ENCODE data around the gene BCL11B. TPM values are rescaled to one million over a fixed set of nuclear protein-coding genes. Genes with fewer than 3 reads are reported as not detected.

BCL11B gene
- total and polyA plus RNA-seq, 10 of the 15 experiments (the other 5 are each of a cell fraction or from before 2014, with no cell fraction given), result 0.38 to 5.5 (median 1.3) TPM

- ChIA-PET CTCF (no interaction called here), POLR2A (no interaction called here), SMC1A (ENCODE audit: uncharacterized antibody, unreplicated experiment) (no interaction called here), RAD21 (ENCODE audit: unreplicated experiment) (no interaction called here)
- Histone ChIP-seq H3K4me2 (ENCODE audit: control insufficient read depth, insufficient read depth) (no peak overlapping the region), H3K4me1 (ENCODE audit: control insufficient read depth, insufficient read depth, low read length) (no peaks in the 10 kb centered on the region), H3K9me3 (replicated peaks; ENCODE audit: control insufficient read depth, insufficient read depth, low read length) (no peaks in the 10 kb centered on the region), H3K79me2 (ENCODE audit: control insufficient read depth, insufficient read depth, low read length) (no peaks in the 10 kb centered on the region), H4K20me1 (ENCODE audit: control insufficient read depth, insufficient read depth) (no peaks in the 10 kb centered on the region), H3K36me3 (ENCODE audit: control insufficient read depth in 2 of 2, insufficient read depth in 2 of 2, low read length in 1 of 2) (no peaks in the 10 kb centered on the region), H3K9ac (ENCODE audit: control insufficient read depth, insufficient read depth, low read length) (no peak overlapping the region), H3K4me3 (no peak overlapping the region), H3K27ac (ENCODE audit: control insufficient read depth, insufficient read depth) (no peak overlapping the region), H3K27me3 (replicated peaks in 1 of 2; ENCODE audit: control insufficient read depth in 2 of 2, insufficient read depth in 2 of 2, low read length in 1 of 2) (no peaks in the 10 kb centered on the region), H2AFZ (ENCODE audit: control insufficient read depth, low read depth, low read length) (no peak overlapping the region)
- in situ Hi-C loops (cut with MboI), result no loop called here
- FAIRE-seq (no peak), ATAC-seq (no peak), DNase-seq (ENCODE audit: low read depth, low spot score) (no peak)
- intact Hi-C loops (cut with micrococcal nuclease; ENCODE audit: unreplicated experiment), result no loop called here
- TF ChIP-seq ZBTB33 (IDR thresholded peaks at IDR 0.05), result no peak
- no peak for TF ChIP-seq SMARCA5 (IDR thresholded peaks at IDR 0.05)
- no peak for TF ChIP-seq NFYB (IDR thresholded peaks at IDR 0.05; ENCODE audit: insufficient read depth, low read depth, low read length)
- TF ChIP-seq BHLHE40 (IDR thresholded peaks at IDR 0.05; ENCODE audit: borderline replicate concordance in 1 of 2, low read depth in 2 of 2, low read length in 1 of 2), result no peak
- no peak for TF ChIP-seq RB1 (IDR thresholded peaks at IDR 0.05; ENCODE audit: borderline replicate concordance)
- no peak for TF ChIP-seq NR2F1 (conservative IDR thresholded peaks at IDR 0.05)
- TF ChIP-seq EGR1 (IDR thresholded peaks at IDR 0.05; ENCODE audit: borderline replicate concordance in 1 of 2, low read depth in 2 of 2, low read length in 2 of 2), result no peak
- TF ChIP-seq NFXL1 (IDR thresholded peaks at IDR 0.05; ENCODE audit: borderline replicate concordance), result no peak
- TF ChIP-seq RFX5 (IDR thresholded peaks at IDR 0.05; ENCODE audit: low read depth, low read length), result no peak
- TF ChIP-seq TCF3 (IDR thresholded peaks at IDR 0.05; ENCODE audit: borderline replicate concordance, insufficient read depth, low read depth, low read length), result no peak
- TF ChIP-seq RELA (IDR thresholded peaks at IDR 0.05; ENCODE audit: borderline replicate concordance, partially characterized antibody), result no peak
- no peak for TF ChIP-seq PKNOX1 (IDR thresholded peaks at IDR 0.05)
- TF ChIP-seq POU2F2 (IDR thresholded peaks at IDR 0.05; ENCODE audit: borderline replicate concordance, low read depth, low read length), result no peak
- no peak for TF ChIP-seq CHD1 (IDR thresholded peaks at IDR 0.05; ENCODE audit: low read depth, low read length)
- WGBS (ENCODE audit: insufficient coverage, insufficient replicate concordance, low lambda C conversion rate, missing lambda C conversion rate), result 46% methylated on average over 6 of the region's 6 CpGs
- no TSS peak for BruUV-seq (replicated peaks)
Observed at GRCh38 chr14:99155173-99156089, 116.6 kb downstream of the BCL11B start.
